Endothelial cell of umbilical vein (primary cell): ENCODE measurements around the gene TXNDC12. TPM values are rescaled to one million over a fixed set of nuclear protein-coding genes. Genes with fewer than 3 reads are reported as not detected.
"Not testable (repeated sequence)": the region's sequence is repeated elsewhere in the genome, so short reads cannot be mapped to it uniquely, and the experiment has no call there.

Source experiments
- BruUV-seq: library from RNA; stranded (reverse); fragments of 400-500 nt; replicated peaks from 2 replicates; lab custom pipeline; 2021; lab: Mats Ljungman, UMichigan
- CTCF ChIA-PET: fragments of 300-600, 350-600 bp; sonication (Branson Sonifier 250); formaldehyde crosslinking; loops from one replicate; lab custom pipeline; 2021; ENCODE audit warnings: antibody characterized with exemption, inconsistent platforms; lab: Charles Lee
- POLR2A ChIA-PET: fragments of 300-600, 350-600 bp; sonication (Branson Sonifier 250); formaldehyde crosslinking; loops from one replicate; lab custom pipeline; 2021; ENCODE audit warnings: antibody characterized with exemption, inconsistent platforms; lab: Charles Lee
- DNase-seq: peaks from one replicate; pipeline ENCODE4 v3.0.0-alpha.2; 2011; ENCODE audit warnings: low read depth, low spot score
- FAIRE-seq: peaks from 2 replicates; lab custom pipeline; 2011; peaks lifted over from hg19 to GRCh38; lab: Jason Lieb, UNC
- H2AFZ ChIP-seq: 2 replicates; pipeline ENCODE4 v1.6.0; 2012; ENCODE audit warnings: low read depth, low read length, control low read depth, inconsistent platforms
- H3K27ac ChIP-seq: 2 replicates; pipeline ENCODE4 v1.5.1; 2011; ENCODE audit warnings: low read depth, mild to moderate bottlenecking, control low read depth, low read length, moderate library complexity; ENCODE audit not compliant: insufficient read depth
- H3K27me3 ChIP-seq, 2 experiments: 2 replicates each; pipeline versions ENCODE4 v1.6.0 to v1.6.1; 2011; ENCODE audit warnings: low read length in 2 of 2, mixed read lengths in 1 of 2; ENCODE audit not compliant: control insufficient read depth in 2 of 2, insufficient read depth in 2 of 2
- H3K36me3 ChIP-seq, 2 experiments: 2 replicates in 1 of 2; 3 replicates in 1 of 2; pipeline ENCODE4 v1.5.1; 2011; ENCODE audit warnings: low read length in 2 of 2, mild to moderate bottlenecking in 1 of 2, moderate library complexity in 1 of 2; ENCODE audit not compliant: control insufficient read depth in 2 of 2, insufficient read depth in 2 of 2; ENCODE audit errors: extremely low read depth in 1 of 2
- H3K4me1 ChIP-seq: 3 replicates; pipeline ENCODE4 v1.5.1; 2011; ENCODE audit warnings: mild to moderate bottlenecking, low read length; ENCODE audit not compliant: control insufficient read depth, insufficient read depth; ENCODE audit errors: extremely low read depth
- H3K4me2 ChIP-seq: 2 replicates; pipeline ENCODE4 v1.6.1; 2011; ENCODE audit warnings: low read length, control low read depth, mixed read lengths; ENCODE audit not compliant: insufficient read depth
- H3K4me3 ChIP-seq, 3 experiments: fragments of 200-600 bp in 1 of 3; sonication (generic), shearing (Covaris generic) in 1 of 3; replicated peaks in 1 of 3; 2 replicates each; pipeline ENCODE4 v1.5.1; 2011 to 2016; ENCODE audit warnings: control low read depth in 3 of 3, low read length in 3 of 3, mild to moderate bottlenecking in 2 of 3, inconsistent platforms in 1 of 3, low read depth in 1 of 3, moderate library complexity in 1 of 3; ENCODE audit not compliant: insufficient read depth in 1 of 3
- H3K79me2 ChIP-seq: 2 replicates; pipeline ENCODE4 v1.6.0; 2012; ENCODE audit warnings: low read length, inconsistent platforms; ENCODE audit not compliant: control insufficient read depth, insufficient read depth
- H3K9ac ChIP-seq: replicated peaks from 2 replicates; pipeline ENCODE3; 2011; ENCODE audit warnings: low read length, control low read depth; ENCODE audit not compliant: insufficient read depth; ENCODE audit errors: extremely low read depth
- H3K9me1 ChIP-seq: replicated peaks from 3 replicates; pipeline ENCODE4 v1.6.0; 2011; ENCODE audit warnings: mild to moderate bottlenecking, low read length; ENCODE audit not compliant: control insufficient read depth, insufficient read depth; ENCODE audit errors: extremely low read depth
- H3K9me3 ChIP-seq: replicated peaks from 2 replicates; pipeline ENCODE4 v1.5.1; 2012; ENCODE audit warnings: low read length, inconsistent platforms; ENCODE audit not compliant: control insufficient read depth, insufficient read depth
- H4K20me1 ChIP-seq: replicated peaks from 2 replicates; pipeline ENCODE3; 2011; ENCODE audit warnings: mild to moderate bottlenecking, low read length; ENCODE audit not compliant: control insufficient read depth, insufficient read depth; ENCODE audit errors: extremely low read depth
- FOS ChIP-seq: IDR thresholded peaks from 2 replicates; pipeline ENCODE4 v1.6.1; 2011; ENCODE audit warnings: mild to moderate bottlenecking, low read length, moderate library complexity, borderline replicate concordance; ENCODE audit not compliant: insufficient read depth
- dilution Hi-C: fragments of 300-500 bp; cut with MboI; formaldehyde crosslinking; loops from one replicate; pipeline ENCODE4 v1.15.0; 2019; ENCODE audit warnings: low sequenced_read_pairs; ENCODE audit not compliant: extremely low pct_ligation_motif_present
- intact Hi-C: fragments of 100-400 bp; cut with micrococcal nuclease; formaldehyde crosslinking; loops from one replicate; pipeline ENCODE4 v1.10.0; 2022
- polyA plus RNA-seq, 4 experiments: library from polyadenylated mRNA; depleted of rRNA in 3 of 4; stranded (reverse) in 3 of 4; unstranded in 1 of 4; fragments of >200 nt; gene quantifications; 2 replicates each; pipeline versions ENCODE4 v1.2.1 to v1.2.3, GENCODE V29; 2011 to 2012; ENCODE audit warnings: missing spikeins in 1 of 4
- total RNA-seq: library from RNA; stranded (reverse); gene quantifications from 2 replicates; pipeline ENCODE4 v1.2.3, GENCODE V29; 2021
- TF ChIP-seq, protein P1 (sequence below): IDR thresholded peaks from 2 replicates; pipeline ENCODE4 v1.6.1; 2011; ENCODE audit not compliant: insufficient read depth, insufficient read length

TXNDC12 gene
- total and polyA plus RNA-seq, 2 donors (not counting 3 experiments of a cell fraction or from before 2014, with no cell fraction given), result 33.7 to 57.4 TPM

DNA sequence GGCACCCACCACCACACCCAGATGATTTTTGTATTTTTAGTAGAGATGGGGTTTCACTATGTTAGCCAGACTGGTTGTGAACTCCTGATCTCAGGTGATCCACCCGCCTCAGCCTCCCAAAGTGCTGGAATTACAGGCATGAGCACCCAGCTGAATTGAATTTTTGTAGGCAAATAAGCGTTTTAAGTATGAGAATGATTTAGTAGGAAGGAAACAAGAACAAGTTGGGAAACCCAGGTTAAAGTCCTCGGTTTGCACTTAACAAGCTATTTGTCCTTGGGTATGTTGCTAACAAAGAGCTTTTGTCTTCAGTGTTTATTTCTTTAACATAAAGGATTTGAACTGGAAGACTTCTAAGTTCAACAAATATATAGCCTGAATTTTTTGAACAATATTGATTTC lies 25.0 kb upstream of the TXNDC12 start:
- H3K27me3 ChIP-seq, result no peaks in the 10 kb centered on the region
- no peaks in the 10 kb centered on the region for H3K4me1 ChIP-seq
- no peaks in the 10 kb centered on the region for H3K9me3 ChIP-seq
- peaks cover 0 to 6% of the 10 kb centered on the region in 2 experiments for H3K36me3 ChIP-seq
- DNase-seq (no peak), FAIRE-seq (no peak)
- dilution Hi-C loops, result no loop called here
- no TSS peak for BruUV-seq
- ChIA-PET POLR2A (interaction anchor here (0.7 kb wide), 1 partner anchor 38 kb away, joined by 3 read pairs; no protein-coding TSS in a partner anchor), CTCF (interaction anchor here (0.7 kb wide), 3 partner anchors 209 to 250 kb away, joined by 3 to 5 read pairs (median 4); no protein-coding TSS in a partner anchor)
- H3K9me1 ChIP-seq, result no peaks in the 10 kb centered on the region
- intact Hi-C loops, result no loop called here
- no peak for TF ChIP-seq FOS
- TF ChIP-seq, protein P1, sequence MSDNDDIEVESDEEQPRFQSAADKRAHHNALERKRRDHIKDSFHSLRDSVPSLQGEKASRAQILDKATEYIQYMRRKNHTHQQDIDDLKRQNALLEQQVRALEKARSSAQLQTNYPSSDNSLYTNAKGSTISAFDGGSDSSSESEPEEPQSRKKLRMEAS, result no peak
- no peak overlapping the region for H2AFZ ChIP-seq
- H3K4me2 ChIP-seq, result no peak overlapping the region
- no peak overlapping the region for H3K27ac ChIP-seq
- no peaks in the 10 kb centered on the region for H4K20me1 ChIP-seq
- H3K9ac ChIP-seq, result no peak overlapping the region
- no peak overlapping the region for H3K4me3 ChIP-seq
- peaks cover 10% of the 10 kb centered on the region for H3K79me2 ChIP-seq

DNA sequence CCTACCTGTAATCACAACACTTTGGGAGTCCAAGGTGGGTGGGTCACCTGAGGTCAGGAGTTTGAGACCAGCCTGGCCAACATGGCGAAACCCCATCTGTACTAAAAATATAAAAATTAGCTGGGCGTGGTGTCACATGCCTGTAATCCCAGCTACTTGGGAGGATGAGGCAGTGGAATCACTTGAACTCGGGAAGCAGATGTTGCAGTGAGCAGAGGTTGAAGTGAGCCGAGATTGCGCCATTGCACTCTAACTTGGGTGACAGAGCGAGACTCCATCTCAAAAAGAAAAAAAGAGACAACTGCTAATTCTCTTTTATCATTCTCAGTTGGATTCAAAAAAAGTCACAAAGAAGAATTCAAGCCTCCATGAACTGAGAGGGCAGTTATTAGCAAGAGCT lies 22.3 kb upstream of the TXNDC12 start:
- POLR2A ChIA-PET, H3K36me3 ChIP-seq, H3K27me3 ChIP-seq, BruUV-seq, dilution Hi-C loops, H3K4me3 ChIP-seq, H3K27ac ChIP-seq, H3K9me1 ChIP-seq, DNase-seq, H2AFZ ChIP-seq, H3K9ac ChIP-seq, H3K4me2 ChIP-seq, intact Hi-C loops, FAIRE-seq, H4K20me1 ChIP-seq, H3K4me1 ChIP-seq, H3K9me3 ChIP-seq: not testable (repeated sequence)
- CTCF ChIA-PET, result interaction anchor here (1.0 kb wide), 1 partner anchor 16 kb away, joined by 3 read pairs; no protein-coding TSS in a partner anchor
- peaks cover 18% of the 10 kb centered on the region for H3K79me2 ChIP-seq
